DND-41 (cell line): ENCODE results near the gene KIRREL3.

ENCODE experiments used
- ATAC-seq: fragments of 200-7000 bp; cut with Tn5 transposase; 3 replicates; pipeline ENCODE4 v1.9.1; 2021; ENCODE audit warnings: low read depth; ENCODE audit not compliant: insufficient read depth
- DNase-seq: peaks from one replicate; pipeline ENCODE4 v3.0.0-alpha.2; 2020
- H2AFZ ChIP-seq: 2 replicates; pipeline ENCODE4 v1.6.0; 2012; ENCODE audit warnings: low read depth, low read length
- H3K27ac ChIP-seq: 2 replicates; pipeline ENCODE4 v1.5.1; 2012; ENCODE audit warnings: low read length, inconsistent platforms
- H3K27me3 ChIP-seq: fragments of 200-600 bp; sonication (generic); 2 replicates; pipeline ENCODE4 v1.6.0; 2012; ENCODE audit warnings: low read length, mild to moderate bottlenecking, inconsistent platforms; ENCODE audit not compliant: insufficient read depth, poor library complexity
- H3K36me3 ChIP-seq: 2 replicates; pipeline ENCODE4 v1.5.1; 2012; ENCODE audit warnings: low read length, inconsistent platforms; ENCODE audit not compliant: insufficient read depth
- H3K4me1 ChIP-seq: 2 replicates; pipeline ENCODE4 v1.5.1; 2012; ENCODE audit warnings: mild to moderate bottlenecking, low read length; ENCODE audit not compliant: insufficient read depth
- H3K4me2 ChIP-seq: 2 replicates; pipeline ENCODE4 v1.6.0; 2012; ENCODE audit warnings: mild to moderate bottlenecking, moderate library complexity, low read length, inconsistent platforms; ENCODE audit not compliant: insufficient read depth
- H3K4me3 ChIP-seq, 2 experiments: fragments of 200-600 bp in 1 of 2; shearing (Covaris generic) in 1 of 2; 2 replicates each; pipeline ENCODE4 v1.5.1; 2012 to 2016; ENCODE audit warnings: inconsistent platforms in 2 of 2, low read length in 2 of 2, mild to moderate bottlenecking in 2 of 2, low read depth in 1 of 2, moderate library complexity in 1 of 2
- H3K79me2 ChIP-seq: 2 replicates; pipeline ENCODE4 v1.6.0; 2012; ENCODE audit warnings: low read length, inconsistent platforms; ENCODE audit not compliant: insufficient read depth
- H3K9ac ChIP-seq: 2 replicates; pipeline ENCODE4 v1.6.0; 2012; ENCODE audit warnings: low read depth, mild to moderate bottlenecking, inconsistent platforms, low read length, moderate library complexity
- H3K9me3 ChIP-seq: 2 replicates; pipeline ENCODE4 v1.5.1; 2012; ENCODE audit warnings: low read length, moderate library complexity, mild to moderate bottlenecking, inconsistent platforms; ENCODE audit not compliant: insufficient read depth, severe bottlenecking
- H4K20me1 ChIP-seq: 2 replicates; pipeline ENCODE4 v1.6.0; 2012; ENCODE audit warnings: low read length; ENCODE audit not compliant: insufficient read depth
- CTCF ChIP-seq: IDR thresholded peaks from 2 replicates; pipeline ENCODE4 v1.5.1; 2012; ENCODE audit warnings: borderline replicate concordance, low read length, moderate library complexity, mild to moderate bottlenecking; ENCODE audit not compliant: poor library complexity, severe bottlenecking; ENCODE audit errors: extremely low read depth
- EZH2 ChIP-seq: IDR thresholded peaks from 3 replicates; pipeline ENCODE4 v1.6.1; 2012; ENCODE audit warnings: borderline replicate concordance, low read depth, mild to moderate bottlenecking, moderate library complexity, low read length, inconsistent platforms; ENCODE audit not compliant: severe bottlenecking

Gene KIRREL3

GRCh38 chr11:126853732-126854131 lies 146.8 kb downstream of the KIRREL3 start:
- peaks cover 2% of the 10 kb centered on the region; the same call in 1 of the 2 replicates for H3K4me1 ChIP-seq
- H3K9ac ChIP-seq = no peak overlapping the region
- no peak overlapping the region for H3K4me2 ChIP-seq
- no peak for ATAC-seq
- H4K20me1 ChIP-seq = no peaks in the 10 kb centered on the region
- no peak overlapping the region for H3K27ac ChIP-seq
- peaks cover 1% of the 10 kb centered on the region for H3K27me3 ChIP-seq
- no peak overlapping the region for H3K4me3 ChIP-seq
- no peaks in the 10 kb centered on the region for H3K9me3 ChIP-seq
- no peak overlapping the region for H2AFZ ChIP-seq
- H3K36me3 ChIP-seq = no peaks in the 10 kb centered on the region
- no peaks in the 10 kb centered on the region for H3K79me2 ChIP-seq
- TF ChIP-seq EZH2 (no peak), CTCF (no peak)
- DNase-seq = no peak

GRCh38 chr11:126844789-126845188 lies 155.8 kb downstream of the KIRREL3 start:
- DNase-seq (no peak), ATAC-seq (no peak)
- Histone ChIP-seq H3K27ac (no peak overlapping the region), H3K36me3 (no peaks in the 10 kb centered on the region), H2AFZ (no peak overlapping the region), H3K9me3 (no peaks in the 10 kb centered on the region), H4K20me1 (no peaks in the 10 kb centered on the region), H3K27me3 (peaks cover 16% of the 10 kb centered on the region), H3K79me2 (no peaks in the 10 kb centered on the region), H3K4me1 (no peaks in the 10 kb centered on the region), H3K4me2 (no peak overlapping the region), H3K9ac (no peak overlapping the region), H3K4me3 (no peak overlapping the region)
- no peak for TF ChIP-seq CTCF

- ATAC-seq = no peak
- no peak for TF ChIP-seq EZH2
- no peak for TF ChIP-seq CTCF
- no peaks in the 10 kb centered on the region for H3K36me3 ChIP-seq
Measured at GRCh38 chr11:126843096-126843495, 157.5 kb downstream of the KIRREL3 start.

GRCh38 chr11:126841999-126842398 lies 158.6 kb downstream of the KIRREL3 start:
- Histone ChIP-seq H3K27me3 (peaks cover 32% of the 10 kb centered on the region), H3K4me3 (no peak overlapping the region), H3K4me1 (no peaks in the 10 kb centered on the region), H3K36me3 (no peaks in the 10 kb centered on the region), H3K9ac (no peak overlapping the region), H2AFZ (no peak overlapping the region), H3K79me2 (no peaks in the 10 kb centered on the region), H3K9me3 (no peaks in the 10 kb centered on the region), H3K4me2 (no peak overlapping the region), H4K20me1 (no peaks in the 10 kb centered on the region), H3K27ac (no peak overlapping the region)
- ATAC-seq (no peak), DNase-seq (no peak)
- TF ChIP-seq CTCF (no peak), EZH2 (no peak)

More at GRCh38 chr11:126843096-126843495, 157.5 kb downstream of the KIRREL3 start:
- no peak overlapping the region for H3K4me3 ChIP-seq
- H3K27me3 ChIP-seq = peaks cover 26% of the 10 kb centered on the region
- no peak overlapping the region for H2AFZ ChIP-seq
- DNase-seq = no peak
- H3K27ac ChIP-seq = no peak overlapping the region
- H3K9ac ChIP-seq = no peak overlapping the region
- no peak overlapping the region for H3K4me2 ChIP-seq
- H3K79me2 ChIP-seq = no peaks in the 10 kb centered on the region
- H4K20me1 ChIP-seq = no peaks in the 10 kb centered on the region
- no peaks in the 10 kb centered on the region for H3K9me3 ChIP-seq
- H3K4me1 ChIP-seq = no peaks in the 10 kb centered on the region
